DMS153 treated with DMSO at 0.1 percent for 48 hours (cell line): ENCODE measurements around the gene SLC12A6.

ENCODE experiments used
- DNase-seq: peaks from one replicate; lab custom pipeline; 2025; ENCODE audit not compliant: unreplicated experiment; lab: John Stamatoyannopoulos, UW

SLC12A6 gene

GRCh38 chr15:34264076-34264475 lies 73.5 kb downstream of the SLC12A6 start:
- no peak for DNase-seq

DNA sequence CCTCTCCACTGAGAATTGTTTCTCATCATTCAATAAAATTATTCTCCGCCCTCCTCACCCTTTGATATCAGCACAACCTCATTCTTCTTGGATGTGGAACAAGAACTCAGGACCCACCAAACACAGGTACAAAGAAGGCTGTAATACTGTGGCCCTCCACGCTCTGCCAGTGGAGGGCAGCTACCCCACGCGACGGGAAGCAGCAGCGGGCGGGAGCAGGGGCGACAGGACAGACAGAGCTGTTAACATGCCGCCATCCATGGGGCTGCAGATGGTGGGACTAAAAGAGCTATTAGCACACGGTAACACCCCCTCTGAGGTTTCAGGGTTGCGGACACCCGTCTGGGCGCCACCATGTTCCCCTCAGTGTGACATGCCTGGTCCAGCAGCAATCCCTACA lies 75.2 kb downstream of the SLC12A6 start:
- DNase-seq: no peak

DNA sequence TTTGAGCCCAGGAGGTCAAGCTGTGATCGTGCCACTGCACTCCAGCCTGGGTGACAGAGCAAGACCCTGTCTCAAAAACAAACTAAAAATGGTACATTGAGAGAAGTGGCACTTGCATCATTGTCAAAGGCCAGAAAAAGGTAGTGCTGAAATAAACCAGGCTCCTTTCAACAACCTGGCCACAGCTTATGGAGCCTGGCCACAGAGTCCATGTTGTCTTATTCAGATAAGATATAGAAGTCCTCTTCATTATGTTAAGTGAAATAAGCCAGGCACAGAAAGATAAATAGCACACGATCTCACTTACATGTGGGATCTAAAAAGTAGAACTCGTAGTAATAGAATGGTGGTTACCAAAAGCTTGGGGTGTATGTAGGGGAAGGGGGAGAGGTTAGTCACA lies 78.0 kb downstream of the SLC12A6 start:
- no peak for DNase-seq

GRCh38 chr15:34258151-34258550 lies 79.4 kb downstream of the SLC12A6 start:
- DNase-seq: no peak

DNA sequence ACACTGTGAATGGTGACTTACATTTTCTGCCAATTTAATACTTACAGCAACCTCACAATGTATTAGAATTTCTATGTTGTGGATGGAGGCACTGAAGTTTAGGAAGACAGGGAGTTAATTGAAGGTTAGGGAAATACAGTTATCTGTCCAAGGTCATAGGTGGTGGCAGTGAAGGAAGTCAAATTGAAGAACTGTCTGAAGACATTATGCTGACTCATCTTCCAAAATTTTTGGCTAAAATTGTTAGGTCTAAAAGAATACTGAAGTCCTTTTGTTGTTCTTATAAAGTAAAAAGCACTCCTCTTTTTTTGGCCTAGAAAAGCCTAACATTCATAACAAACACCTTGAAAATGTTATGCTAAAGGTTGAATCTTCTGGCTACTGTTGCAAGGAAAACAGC lies 85.0 kb downstream of the SLC12A6 start:
- DNase-seq: no peak

- no peak for DNase-seq
Measured at GRCh38 chr15:34248190-34248589, 89.4 kb downstream of the SLC12A6 start.

GRCh38 chr15:34246276-34246976 lies 91.2 kb downstream of the SLC12A6 start:
- DNase-seq: no peak

DNA sequence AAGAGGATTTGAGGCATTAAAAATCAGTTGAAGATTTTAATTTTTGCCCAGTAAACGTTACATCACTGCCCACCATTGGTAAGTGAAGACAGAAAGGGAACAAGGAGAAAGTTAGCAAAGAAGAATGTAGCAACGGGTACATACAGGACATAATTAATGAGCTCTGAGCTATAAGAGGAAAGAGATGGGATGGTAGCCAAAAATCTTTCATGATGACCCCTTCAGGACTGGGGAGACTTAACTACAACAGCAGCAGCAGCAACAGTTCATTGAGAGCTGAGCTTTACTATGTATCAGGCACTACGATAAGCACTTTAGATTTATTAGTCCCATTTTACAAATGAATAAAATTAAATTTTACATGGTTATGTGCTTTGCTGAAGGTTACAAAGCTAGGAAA lies 94.4 kb downstream of the SLC12A6 start:
- DNase-seq: no peak

GRCh38 chr15:34242331-34242710 lies 95.3 kb downstream of the SLC12A6 start:
- no peak for DNase-seq

GRCh38 chr15:34241376-34242330 lies 95.9 kb downstream of the SLC12A6 start:
- no peak for DNase-seq

DNA sequence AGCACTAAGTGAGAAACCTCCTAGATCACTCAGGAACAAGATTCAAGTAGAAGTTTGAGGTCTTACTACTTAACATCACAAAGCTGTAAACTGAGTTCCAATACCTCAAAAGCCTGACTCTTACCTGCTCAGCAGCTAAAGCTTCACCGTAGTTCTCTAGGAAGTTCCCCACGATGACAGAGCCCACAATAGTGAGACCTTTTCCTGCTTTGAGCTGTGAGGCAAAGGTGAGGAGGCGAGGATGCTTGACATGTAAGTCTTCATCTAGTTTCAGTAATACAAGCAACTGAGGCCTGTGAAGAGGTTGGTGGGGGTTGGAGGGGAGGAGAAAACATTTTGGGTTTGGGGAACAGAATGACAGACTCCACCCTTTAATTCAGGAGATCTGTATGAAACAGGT lies 97.0 kb downstream of the SLC12A6 start:
- DNase-seq: no peak

GRCh38 chr15:34239151-34239808 lies 98.3 kb downstream of the SLC12A6 start:
- no peak for DNase-seq

- DNase-seq: peak; percentile 2
Measured at GRCh38 chr15:34233614-34234013, 104.0 kb downstream of the SLC12A6 start.

DNA sequence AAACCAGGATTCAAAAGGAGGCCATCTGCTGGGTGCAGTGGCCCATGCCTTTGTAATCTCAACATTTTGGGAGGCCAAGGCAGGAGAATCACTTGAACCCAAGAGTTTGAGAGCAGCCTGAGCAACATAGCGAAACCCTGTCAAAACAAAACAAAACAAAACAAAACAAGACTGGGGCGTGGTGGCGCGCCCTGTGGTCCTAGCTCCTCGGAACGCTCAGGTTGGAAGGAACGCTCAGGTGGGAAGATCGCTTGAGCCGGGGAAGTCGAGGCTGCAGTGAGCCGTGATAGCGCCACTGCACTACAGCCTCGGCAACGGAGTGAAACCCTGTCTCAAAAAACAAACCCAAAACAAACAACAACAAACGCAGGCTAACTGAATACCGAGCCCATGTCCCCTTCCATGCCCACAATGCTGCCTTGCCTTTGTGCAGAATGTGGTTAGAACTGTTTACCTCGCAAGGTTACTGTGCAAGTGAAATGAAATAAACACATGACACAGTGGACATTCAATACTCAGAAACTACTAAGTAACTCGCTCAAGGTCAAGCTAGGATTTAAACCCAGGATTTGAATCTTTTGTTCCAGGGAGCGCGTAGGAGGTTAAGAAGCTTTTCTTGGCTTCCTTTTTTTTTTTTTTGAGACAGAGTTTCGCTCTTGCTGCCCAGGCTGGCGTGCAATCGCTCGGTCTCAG lies 113.5 kb downstream of the SLC12A6 start:
- no peak for DNase-seq

GRCh38 chr15:34217587-34218225 lies 119.9 kb downstream of the SLC12A6 start:
- DNase-seq: no peak

GRCh38 chr15:34216527-34217270 lies 120.9 kb downstream of the SLC12A6 start:
- no peak for DNase-seq

- DNase-seq: no peak
Measured at GRCh38 chr15:34214135-34214534, 123.4 kb downstream of the SLC12A6 start.

DNA sequence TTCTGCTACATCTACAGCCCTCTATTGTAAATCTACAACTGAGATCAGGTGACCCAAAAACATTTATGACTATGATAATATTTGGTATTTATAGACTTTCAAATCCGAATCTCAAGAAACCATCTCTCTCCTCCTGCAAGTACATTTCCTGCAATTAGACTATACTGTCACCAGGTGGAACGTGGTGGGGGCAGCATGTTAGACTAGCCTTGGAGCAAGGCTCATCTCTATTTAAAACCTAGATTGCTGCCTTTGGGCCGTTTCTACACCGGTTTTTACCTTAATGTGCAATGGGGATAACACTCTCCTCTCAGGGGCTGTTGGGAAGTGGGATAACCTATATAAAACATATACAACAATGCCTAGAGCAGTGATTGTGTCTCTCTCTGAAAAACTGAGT lies 123.9 kb downstream of the SLC12A6 start:
- no peak for DNase-seq

GRCh38 chr15:34209421-34210282 lies 127.9 kb downstream of the SLC12A6 start, which contains the start of gene KATNBL1:
KATNBL1 (minus strand) TSS chr15:34210096; CDS start chr15:34163676, 46,420 bp downstream.
- DNase-seq: peak; percentile 66
